GM19023 (cell line): Measurements from ENCODE around the gene ADARB2.

Experiments
- ATAC-seq: cut with Tn5 transposase; IDR thresholded peaks from one replicate; pipeline ENCODE4 v1.9.1; 2021; ENCODE audit warnings: mild to moderate bottlenecking, moderate library complexity; ENCODE audit not compliant: unreplicated experiment

The ADARB2 gene

GRCh38 chr10:1188558-1189135 is 548.7 kb downstream of the ADARB2 start:
- no peak for ATAC-seq

GRCh38 chr10:1187855-1188557 is 549.3 kb downstream of the ADARB2 start:
- ATAC-seq, result no peak

GRCh38 chr10:1187151-1187854 is 550.0 kb downstream of the ADARB2 start:
- no peak for ATAC-seq

- ATAC-seq, result no peak
Measured at GRCh38 chr10:1186683-1186990, 550.7 kb downstream of the ADARB2 start.

GRCh38 chr10:1185911-1186682 is 551.2 kb downstream of the ADARB2 start:
- ATAC-seq, result no peak

- ATAC-seq, result no peak
Measured at GRCh38 chr10:1184541-1185430, 552.5 kb downstream of the ADARB2 start.

- ATAC-seq, result no peak
Measured at GRCh38 chr10:1183701-1184100, 553.6 kb downstream of the ADARB2 start.

GRCh38 chr10:1183033-1183396 is 554.3 kb downstream of the ADARB2 start:
- ATAC-seq, result no peak

- no peak for ATAC-seq
Measured at GRCh38 chr10:1182280-1183032, 554.9 kb downstream of the ADARB2 start.

GRCh38 chr10:1180836-1181235 is 556.5 kb downstream of the ADARB2 start:
- ATAC-seq, result no peak

GRCh38 chr10:1180071-1180730 is 557.1 kb downstream of the ADARB2 start:
- ATAC-seq, result no peak

GRCh38 chr10:1179346-1180070 is 557.8 kb downstream of the ADARB2 start:
- no peak for ATAC-seq

- ATAC-seq, result no peak
Measured at GRCh38 chr10:1178506-1178905, 558.8 kb downstream of the ADARB2 start.

- ATAC-seq, result no peak
Measured at GRCh38 chr10:1177936-1178335, 559.4 kb downstream of the ADARB2 start.

GRCh38 chr10:1175956-1176565 is 561.3 kb downstream of the ADARB2 start:
- no peak for ATAC-seq

GRCh38 chr10:1174022-1174421 is 563.3 kb downstream of the ADARB2 start:
- ATAC-seq, result no peak

- ATAC-seq, result no peak
Measured at GRCh38 chr10:1173091-1173490, 564.2 kb downstream of the ADARB2 start.

- no peak for ATAC-seq
Measured at GRCh38 chr10:1172256-1172984, 564.9 kb downstream of the ADARB2 start.
